BLaER1 treated with 17β-estradiol and CSF1 and Interleukin-3, amounts not matched to agents 10 nM and 100 nM (cell line): ENCODE data around the gene RALGAPA2.

Experiments used
- H3K27ac ChIP-seq, 11 experiments: shearing (Covaris generic); formaldehyde crosslinking; 2 replicates each; pipeline ENCODE4 v1.8.1; 2022
- H3K27me3 ChIP-seq, 11 experiments: shearing (Covaris generic); formaldehyde crosslinking; 2 replicates each; pipeline ENCODE4 v1.8.1; 2022
- H3K36me3 ChIP-seq, 11 experiments: shearing (Covaris generic); formaldehyde crosslinking; 2 replicates each; pipeline ENCODE4 v1.8.1; 2022
- H3K4me1 ChIP-seq, 10 experiments: shearing (Covaris generic); formaldehyde crosslinking; 2 replicates each; pipeline ENCODE4 v1.8.1; 2022
- H3K4me2 ChIP-seq, 11 experiments: shearing (Covaris generic); formaldehyde crosslinking; 2 replicates each; pipeline ENCODE4 v1.8.1; 2022
- H3K4me3 ChIP-seq, 10 experiments: shearing (Covaris generic); formaldehyde crosslinking; 2 replicates each; pipeline ENCODE4 v1.8.1; 2022
- H3K9ac ChIP-seq, 11 experiments: shearing (Covaris generic); formaldehyde crosslinking; 2 replicates each; pipeline ENCODE4 v1.8.1; 2022
- H3K9me3 ChIP-seq, 11 experiments: shearing (Covaris generic); formaldehyde crosslinking; replicated peaks in 1 of 11; 2 replicates each; pipeline ENCODE4 v1.8.1; 2022
- H4K20me1 ChIP-seq, 11 experiments: shearing (Covaris generic); formaldehyde crosslinking; 2 replicates each; pipeline ENCODE4 v1.8.1; 2022
- Cebpa-rat ChIP-seq, 11 experiments: shearing (Covaris generic); IDR thresholded peaks; 2 replicates each; pipeline ENCODE4 v1.8.1; 2022

The RALGAPA2 gene

DNA sequence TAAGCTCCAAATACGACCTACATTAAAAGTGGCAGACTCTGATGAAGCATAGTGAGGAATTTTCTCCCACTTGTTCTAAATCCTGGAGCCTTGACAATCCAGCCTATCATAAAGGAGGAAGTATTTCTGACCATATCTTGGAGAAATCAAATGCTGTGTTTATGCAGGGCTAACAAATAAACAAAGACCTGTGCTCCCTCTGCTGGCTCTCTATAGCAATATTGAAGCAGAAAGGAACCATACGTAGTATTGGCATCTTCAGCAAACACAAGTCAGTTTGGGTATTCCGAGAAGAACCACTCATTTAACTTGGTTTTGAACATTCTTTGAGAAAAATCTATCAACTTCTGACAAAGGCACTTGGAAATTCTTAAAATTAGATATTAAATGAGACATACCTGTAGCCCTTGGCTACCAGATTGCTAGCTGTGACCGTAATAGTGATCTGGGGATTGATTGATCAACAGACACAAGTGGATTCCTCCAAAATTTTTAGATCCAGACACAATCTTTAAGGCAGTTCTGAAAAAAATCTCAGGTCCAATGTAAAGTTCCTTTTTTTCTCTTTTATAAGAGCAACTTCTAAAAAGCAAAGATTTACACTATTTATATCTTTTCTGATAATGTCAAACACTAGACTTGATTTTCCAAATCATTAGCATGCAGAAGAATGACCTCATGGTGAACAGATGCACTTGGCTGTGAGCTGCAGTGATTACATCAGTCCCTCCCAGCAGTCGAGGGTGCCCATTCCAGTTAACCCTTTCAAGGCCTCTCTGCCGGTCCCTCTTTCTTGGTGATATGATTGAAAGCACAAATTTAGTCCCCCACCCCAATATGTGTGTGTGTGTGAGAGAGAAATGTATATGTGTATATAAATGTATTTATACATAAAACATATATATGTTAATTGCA is 304.3 kb downstream of the RALGAPA2 start:
- no peak overlapping the region for H3K9ac ChIP-seq
- 0 out of 22 replicates have a peak, but pooled peaks cover 0 to 4% (median 0%) of the 10 kb centered on the region in 11 experiments for H4K20me1 ChIP-seq
- no peaks in the 10 kb centered on the region for H3K27me3 ChIP-seq
- H3K4me2 ChIP-seq: no peak overlapping the region
- H3K27ac ChIP-seq: no peak overlapping the region
- no peak for TF ChIP-seq Cebpa-rat (IDR thresholded peaks at IDR 0.05)
- H3K36me3 ChIP-seq: peaks cover 0 to 27% (median 0%) of the 10 kb centered on the region in 11 experiments; a peak in 2 of 22 replicates
- no peaks in the 10 kb centered on the region for H3K9me3 ChIP-seq
- 0 out of 20 replicates have a peak, but pooled peaks cover 0 to 5% (median 0%) of the 10 kb centered on the region in 10 experiments for H3K4me1 ChIP-seq
- no peak overlapping the region for H3K4me3 ChIP-seq

- Histone ChIP-seq H3K27ac (no peak overlapping the region), H3K4me2 (no peak overlapping the region), H4K20me1 (0 out of 22 replicates have a peak, but pooled peaks cover 0 to 3% (median 0%) of the 10 kb centered on the region in 11 experiments), H3K9me3 (no peaks in the 10 kb centered on the region), H3K36me3 (peaks cover 0 to 35% (median 0%) of the 10 kb centered on the region in 11 experiments; a peak in 2 of 22 replicates), H3K4me3 (no peak overlapping the region), H3K27me3 (no peaks in the 10 kb centered on the region), H3K9ac (no peak overlapping the region), H3K4me1 (no peaks in the 10 kb centered on the region)
- no peak for TF ChIP-seq Cebpa-rat (IDR thresholded peaks at IDR 0.05)
Observed at GRCh38 chr20:20406306-20406705, 306.1 kb downstream of the RALGAPA2 start.

DNA sequence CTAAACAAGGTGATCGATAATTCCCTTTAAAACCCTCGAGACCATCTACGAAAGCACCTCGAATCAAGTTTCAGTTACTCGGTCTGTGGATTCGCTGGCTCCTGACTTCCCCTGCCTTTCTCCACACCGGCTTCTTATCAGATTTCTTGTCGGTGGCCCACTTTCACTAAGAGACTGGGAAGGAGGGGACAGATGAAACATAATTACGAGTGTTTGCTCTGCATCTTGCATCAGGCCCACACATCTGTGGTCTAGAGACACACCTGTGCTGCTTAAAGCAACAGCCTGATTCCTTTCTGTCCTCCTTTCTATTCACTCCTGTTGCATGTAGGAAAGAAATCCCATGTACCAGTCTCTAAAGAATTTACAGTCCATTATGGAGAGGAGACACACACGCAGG is 306.8 kb downstream of the RALGAPA2 start:
- no peaks in the 10 kb centered on the region for H3K27me3 ChIP-seq
- H3K4me3 ChIP-seq: no peak overlapping the region
- H3K4me1 ChIP-seq: no peaks in the 10 kb centered on the region
- no peak overlapping the region for H3K4me2 ChIP-seq
- 0 out of 22 replicates have a peak, but pooled peaks cover 0 to 3% (median 0%) of the 10 kb centered on the region in 11 experiments for H4K20me1 ChIP-seq
- no peak overlapping the region for H3K27ac ChIP-seq
- TF ChIP-seq Cebpa-rat (IDR thresholded peaks at IDR 0.05): no peak
- H3K36me3 ChIP-seq: peaks cover 0 to 33% (median 0%) of the 10 kb centered on the region in 11 experiments; a peak in 2 of 22 replicates
- H3K9me3 ChIP-seq: no peaks in the 10 kb centered on the region
- H3K9ac ChIP-seq: no peak overlapping the region

- no peak overlapping the region for H3K9ac ChIP-seq
- H4K20me1 ChIP-seq: 0 out of 22 replicates have a peak, but pooled peaks cover 0 to 3% (median 0%) of the 10 kb centered on the region in 11 experiments
- H3K27ac ChIP-seq: no peak overlapping the region
- H3K9me3 ChIP-seq: no peaks in the 10 kb centered on the region
- H3K27me3 ChIP-seq: no peaks in the 10 kb centered on the region
- peaks cover 0 to 31% (median 3%) of the 10 kb centered on the region in 11 experiments; a peak in 4 of 22 replicates for H3K36me3 ChIP-seq
- H3K4me3 ChIP-seq: no peak overlapping the region
- H3K4me1 ChIP-seq: no peaks in the 10 kb centered on the region
- H3K4me2 ChIP-seq: no peak overlapping the region
- TF ChIP-seq Cebpa-rat (IDR thresholded peaks at IDR 0.05): no peak
Observed at GRCh38 chr20:20404633-20405032, 307.8 kb downstream of the RALGAPA2 start.

GRCh38 chr20:20401991-20402390 is 310.5 kb downstream of the RALGAPA2 start:
- H3K4me2 ChIP-seq: no peak overlapping the region
- no peak overlapping the region for H3K27ac ChIP-seq
- H3K9ac ChIP-seq: no peak overlapping the region

GRCh38 chr20:20399531-20400500 is 312.6 kb downstream of the RALGAPA2 start:
- Histone ChIP-seq H3K4me2 (no peak overlapping the region), H3K9ac (no peak overlapping the region), H3K9me3 (no peaks in the 10 kb centered on the region), H3K4me3 (no peak overlapping the region), H3K27me3 (no peaks in the 10 kb centered on the region), H3K27ac (no peak overlapping the region), H3K36me3 (peaks cover 0 to 44% (median 5%) of the 10 kb centered on the region in 11 experiments; a peak in 6 of 22 replicates), H4K20me1 (no peaks in the 10 kb centered on the region), H3K4me1 (peaks cover 0 to 6% (median 0%) of the 10 kb centered on the region in 10 experiments; a peak in 2 of 20 replicates)
- no peak for TF ChIP-seq Cebpa-rat (IDR thresholded peaks at IDR 0.05)

More at GRCh38 chr20:20401991-20402390, 310.5 kb downstream of the RALGAPA2 start:
- Histone ChIP-seq H3K27me3 (no peaks in the 10 kb centered on the region), H4K20me1 (no peaks in the 10 kb centered on the region), H3K4me3 (no peak overlapping the region), H3K9me3 (no peaks in the 10 kb centered on the region), H3K4me1 (no peaks in the 10 kb centered on the region), H3K36me3 (peaks cover 0 to 35% (median 5%) of the 10 kb centered on the region in 11 experiments; a peak in 5 of 22 replicates)
- TF ChIP-seq Cebpa-rat (IDR thresholded peaks at IDR 0.05): no peak

DNA sequence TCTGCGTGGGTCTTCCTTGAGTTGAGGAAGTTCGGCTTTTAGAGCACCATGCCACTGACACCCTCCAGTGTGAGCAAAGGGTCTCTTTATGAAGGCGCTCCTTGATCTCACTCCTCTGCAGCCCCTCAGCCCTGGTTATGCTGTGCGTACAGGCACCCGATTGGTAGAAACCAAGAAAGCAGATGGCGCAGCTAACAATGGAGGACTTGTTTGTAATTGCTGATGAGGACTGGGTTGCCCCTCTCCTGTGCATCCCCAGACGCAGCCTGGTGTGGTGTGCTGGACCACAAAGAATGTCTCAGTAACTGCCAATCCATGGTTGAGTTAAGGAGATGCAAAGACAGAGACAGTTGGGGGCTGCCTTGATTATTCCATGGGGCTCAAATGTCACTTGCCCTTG is 314.3 kb downstream of the RALGAPA2 start:
- Histone ChIP-seq H3K4me3 (no peak overlapping the region), H3K9ac (no peak overlapping the region), H3K36me3 (peaks cover 0 to 37% (median 6%) of the 10 kb centered on the region in 11 experiments; a peak in 8 of 22 replicates), H3K4me1 (peaks cover 0 to 23% (median 8%) of the 10 kb centered on the region in 10 experiments; a peak in 9 of 20 replicates), H3K27me3 (no peaks in the 10 kb centered on the region), H4K20me1 (no peaks in the 10 kb centered on the region), H3K9me3 (no peaks in the 10 kb centered on the region), H3K4me2 (no peak overlapping the region), H3K27ac (no peak overlapping the region)
- TF ChIP-seq Cebpa-rat (IDR thresholded peaks at IDR 0.05): no peak

DNA sequence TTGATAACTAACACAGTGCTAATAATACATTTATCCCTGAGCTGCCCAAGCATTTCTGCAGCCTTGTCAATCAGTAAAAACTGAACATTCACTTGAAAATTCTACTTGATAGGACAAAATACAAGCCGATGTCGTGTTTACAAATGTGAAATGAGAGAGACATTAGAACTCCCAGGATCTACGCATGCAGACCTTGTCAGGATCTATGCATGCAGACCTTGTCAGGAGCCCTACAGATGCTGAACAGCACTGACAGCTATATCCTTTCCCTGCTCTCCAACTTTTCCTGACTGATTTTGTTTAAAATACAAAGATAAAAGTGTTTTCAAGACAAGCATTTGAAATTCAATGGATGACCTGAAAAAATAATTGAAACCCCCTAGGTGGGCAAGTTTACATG is 315.6 kb downstream of the RALGAPA2 start:
- Histone ChIP-seq H4K20me1 (no peaks in the 10 kb centered on the region), H3K27ac (no peak overlapping the region), H3K4me3 (no peak overlapping the region), H3K27me3 (no peaks in the 10 kb centered on the region), H3K9ac (no peak overlapping the region), H3K36me3 (peaks cover 0 to 36% (median 8%) of the 10 kb centered on the region in 11 experiments; a peak in 9 of 22 replicates), H3K9me3 (no peaks in the 10 kb centered on the region), H3K4me2 (no peak overlapping the region), H3K4me1 (peaks cover 0 to 37% (median 10%) of the 10 kb centered on the region in 10 experiments; a peak in 9 of 20 replicates)
- TF ChIP-seq Cebpa-rat (IDR thresholded peaks at IDR 0.05): no peak
